K562 (cell line): Measurements from ENCODE around the gene MERTK. TPM values are rescaled to one million over a fixed set of nuclear protein-coding genes. Genes with fewer than 3 reads are reported as not detected.

Experiments used
- ADNP ChIP-seq: fragments of 200-800 bp; sonication (Bioruptor generic); IDR thresholded peaks from 2 replicates; pipeline ENCODE4 v1.6.1; 2016; ENCODE audit warnings: missing genetic modification characterization, missing compliant biosample characterization
- ARID3A ChIP-seq: IDR thresholded peaks from 2 replicates; pipeline ENCODE4 v1.6.1; 2012; ENCODE audit warnings: low read depth, low read length, improper control_type of control experiment, borderline replicate concordance
- ATF1 ChIP-seq, 2 experiments: fragments of 450-650 bp in 1 of 2; IDR thresholded peaks; 2 replicates each; pipeline ENCODE4 v1.6.1; 2016; ENCODE audit warnings: missing compliant biosample characterization in 1 of 2, missing genetic modification characterization in 1 of 2
- FOXO4 ChIP-seq: fragments of 450-650 bp; formaldehyde crosslinking; IDR thresholded peaks from 2 replicates; pipeline ENCODE4 v1.4.0; 2020; ENCODE audit warnings: mild to moderate bottlenecking, moderate library complexity
- GATAD2A ChIP-seq: fragments of 450-650 bp; IDR thresholded peaks from 2 replicates; pipeline ENCODE4 v1.6.1; 2017
- GTF2A2 ChIP-seq: IDR thresholded peaks from 2 replicates; pipeline ENCODE4 v1.6.1; 2016; ENCODE audit warnings: mild to moderate bottlenecking, missing genetic modification characterization, missing compliant biosample characterization
- HBP1 ChIP-seq: fragments of 450-650 bp; formaldehyde crosslinking; IDR thresholded peaks from 2 replicates; pipeline ENCODE4 v1.4.0; 2022; ENCODE audit warnings: missing genetic modification characterization
- MBD2 ChIP-seq: sonication (generic); IDR thresholded peaks from 2 replicates; pipeline ENCODE4 v1.6.1; 2016; ENCODE audit warnings: low read depth, borderline replicate concordance
- NR0B1 ChIP-seq: fragments of 450-650 bp; IDR thresholded peaks from one replicate; pipeline ENCODE4 v1.6.1; 2018; ENCODE audit warnings: mild to moderate bottlenecking, moderate library complexity; ENCODE audit not compliant: partially characterized antibody
- NRF1 ChIP-seq, 2 experiments: fragments of 450-650 bp; IDR thresholded peaks in 1 of 2; conservative IDR thresholded peaks in 1 of 2; 2 replicates each; pipeline ENCODE4 v1.6.1; 2014; ENCODE audit warnings: mild to moderate bottlenecking in 2 of 2
- SPI1 ChIP-seq: IDR thresholded peaks from 2 replicates; pipeline ENCODE4 v1.6.1; 2011; ENCODE audit warnings: low read depth, low read length, control low read depth, borderline replicate concordance
- SREBF2 ChIP-seq: sonication (generic); formaldehyde crosslinking; IDR thresholded peaks from 2 replicates; pipeline ENCODE4 v1.4.0; 2020; ENCODE audit warnings: mild to moderate bottlenecking, missing genetic modification reagents
- ZFP30 ChIP-seq: fragments of 250-450 bp; sonication (Bioruptor Pico); IDR thresholded peaks from 2 replicates; pipeline ENCODE4 v1.8.0; 2022; ENCODE audit warnings: moderate library complexity, mild to moderate bottlenecking, inconsistent platforms, borderline replicate concordance
- ZNF395 ChIP-seq: fragments of 200-800 bp; sonication (Bioruptor generic); IDR thresholded peaks from 2 replicates; pipeline ENCODE4 v1.6.1; 2017; ENCODE audit warnings: missing genetic modification characterization, missing compliant biosample characterization
- ZNF398 ChIP-seq: fragments of 250-450 bp; sonication (Bioruptor Pico); IDR thresholded peaks from 2 replicates; pipeline ENCODE4 v1.8.0; 2021; ENCODE audit warnings: moderate library complexity, mild to moderate bottlenecking, inconsistent platforms
- polyA plus RNA-seq, 8 experiments: library from polyadenylated mRNA; depleted of rRNA in 4 of 8; stranded (reverse) in 5 of 8; unstranded in 3 of 8; fragments of >200 nt; fragmentation: Nextera tagmentation in 2 of 8; fragmentation: Illumina TruSeq in 1 of 8; extraction: Ambion mirVana in 2 of 8; extraction: Trizol in 1 of 8; gene quantifications; 2 replicates each; pipeline versions ENCODE4 v1.2.1 to v1.2.3, GENCODE V29; 2011 to 2014; ENCODE audit warnings: inconsistent platforms in 1 of 8, missing spikeins in 1 of 8
- total RNA-seq, 7 experiments: library from RNA; depleted of rRNA in 6 of 7; stranded (reverse); fragments of >200 nt in 6 of 7; fragmentation: Illumina TruSeq in 2 of 7; extraction: Trizol in 2 of 7; gene quantifications; 2 replicates each; pipeline versions ENCODE4 v1.2.1 to v1.2.3, GENCODE V29; 2011 to 2021; ENCODE audit warnings: low replicate concordance in 1 of 7

Gene MERTK
- total and polyA plus RNA-seq, 9 of the 15 experiments (the other 6 are each of a cell fraction or from before 2014, with no cell fraction given) = 0.23 to 1.6 (median 0.74) TPM

GRCh38 chr2:112053917-112054846 is 155.8 kb downstream of the MERTK start (continued):
- TF ChIP-seq ARID3A = no peak
- TF ChIP-seq SREBF2 = no peak
- TF ChIP-seq MBD2 = peak; percentile 43; the same call in 1 of the 2 replicates
- TF ChIP-seq SPI1 = no peak
- TF ChIP-seq NRF1 (conservative IDR thresholded peaks at IDR 0.05 in 1 of 2, IDR thresholded peaks at IDR 0.05 in 1 of 2) = peak; percentile 64 to 68
- TF ChIP-seq ZNF398 = no peak
- no peak for TF ChIP-seq GTF2A2 (tag)
- no peak for TF ChIP-seq NR0B1
- peak; percentile 32; the same call in 1 of the 2 replicates for TF ChIP-seq HBP1 (CRISPR knock-in tag)
- TF ChIP-seq ADNP = no peak
- TF ChIP-seq ZFP30 (CRISPR knock-in tag) = no peak
- no peak for TF ChIP-seq GATAD2A
- TF ChIP-seq ATF1 (CRISPR knock-in tag; IDR thresholded peaks at IDR 0.05) = no peak
- 0 out of 2 replicates have a peak, but pooled peaks have one; percentile 18 for TF ChIP-seq ATF1 (tag; IDR thresholded peaks at IDR 0.05)
- TF ChIP-seq ZNF395 (CRISPR knock-in tag) = no peak
- no peak for TF ChIP-seq FOXO4 (CRISPR knock-in tag)
